Measurements from ENCODE around the gene PMM1.
"Not testable (repeated sequence)": the region's sequence is repeated elsewhere in the genome, so short reads cannot be mapped to it uniquely, and the experiment has no call there.

The PMM1 gene

GRCh38 chr22:41560095-41560471 is 29.6 kb downstream of the PMM1 start:
- Histone ChIP-seq H3K79me2 (ENCODE audit: insufficient read depth, low read length) (no peaks in the 10 kb centered on the region), H2AFZ (ENCODE audit: low read depth, low read length) (no peak overlapping the region), H3K9me3 (ENCODE audit: insufficient read depth, low read length, severe bottlenecking) (no peaks in the 10 kb centered on the region), H3K27me3 (ENCODE audit: insufficient read depth, low read length, poor library complexity) (peaks cover 20% of the 10 kb centered on the region), H3K9ac (ENCODE audit: low read depth, low read length) (no peak overlapping the region), H3K27ac (ENCODE audit: low read length) (no peak overlapping the region), H3K36me3 (ENCODE audit: insufficient read depth, low read length) (no peaks in the 10 kb centered on the region), H3K4me1 (ENCODE audit: insufficient read depth, low read length) (no peaks in the 10 kb centered on the region), H3K4me3 (ENCODE audit: low read depth in 1 of 2, low read length in 2 of 2) (no peak overlapping the region), H3K4me2 (ENCODE audit: insufficient read depth, low read length) (no peak overlapping the region), H4K20me1 (ENCODE audit: insufficient read depth, low read length) (0 out of 2 replicates have a peak, but pooled peaks cover 3% of the 10 kb centered on the region)
- TF ChIP-seq EZH2 (IDR thresholded peaks at IDR 0.05; ENCODE audit: borderline replicate concordance, low read depth, low read length, severe bottlenecking) (no peak), CTCF (IDR thresholded peaks at IDR 0.05; ENCODE audit: borderline replicate concordance, extremely low read depth, low read length, poor library complexity, severe bottlenecking) (no peak)
- ATAC-seq (ENCODE audit: insufficient read depth, low read depth) (no peak), DNase-seq (no peak)

- DNase-seq; H3K79me2 ChIP-seq (ENCODE audit: insufficient read depth, low read length); H2AFZ ChIP-seq (ENCODE audit: low read depth, low read length); H3K9me3 ChIP-seq (ENCODE audit: insufficient read depth, low read length, severe bottlenecking); H4K20me1 ChIP-seq (ENCODE audit: insufficient read depth, low read length); ATAC-seq (ENCODE audit: insufficient read depth, low read depth); H3K4me3 ChIP-seq (ENCODE audit: low read depth in 1 of 2, low read length in 2 of 2); H3K4me1 ChIP-seq (ENCODE audit: insufficient read depth, low read length); H3K27ac ChIP-seq (ENCODE audit: low read length); H3K36me3 ChIP-seq (ENCODE audit: insufficient read depth, low read length); H3K4me2 ChIP-seq (ENCODE audit: insufficient read depth, low read length); H3K9ac ChIP-seq (ENCODE audit: low read depth, low read length): not testable (repeated sequence)
- peaks cover 20% of the 10 kb centered on the region for H3K27me3 ChIP-seq (ENCODE audit: insufficient read depth, low read length, poor library complexity)
Observed at GRCh38 chr22:41558241-41558630, 31.4 kb downstream of the PMM1 start.

GRCh38 chr22:41557401-41558240 is 32.0 kb downstream of the PMM1 start:
- Histone ChIP-seq H3K4me2 (ENCODE audit: insufficient read depth, low read length) (no peak overlapping the region), H3K4me3 (ENCODE audit: low read depth in 1 of 2, low read length in 2 of 2) (no peak overlapping the region), H3K9ac (ENCODE audit: low read depth, low read length) (no peak overlapping the region), H3K4me1 (ENCODE audit: insufficient read depth, low read length) (no peaks in the 10 kb centered on the region), H3K27me3 (ENCODE audit: insufficient read depth, low read length, poor library complexity) (peaks cover 24% of the 10 kb centered on the region), H4K20me1 (ENCODE audit: insufficient read depth, low read length) (0 out of 2 replicates have a peak, but pooled peaks cover 3% of the 10 kb centered on the region), H3K9me3 (ENCODE audit: insufficient read depth, low read length, severe bottlenecking) (no peaks in the 10 kb centered on the region), H3K27ac (ENCODE audit: low read length) (no peak overlapping the region), H2AFZ (ENCODE audit: low read depth, low read length) (no peak overlapping the region), H3K79me2 (ENCODE audit: insufficient read depth, low read length) (no peaks in the 10 kb centered on the region), H3K36me3 (ENCODE audit: insufficient read depth, low read length) (no peaks in the 10 kb centered on the region)
- DNase-seq (no peak), ATAC-seq (ENCODE audit: insufficient read depth, low read depth) (no peak)
- TF ChIP-seq EZH2 (IDR thresholded peaks at IDR 0.05; ENCODE audit: borderline replicate concordance, low read depth, low read length, severe bottlenecking) (no peak), CTCF (IDR thresholded peaks at IDR 0.05; ENCODE audit: borderline replicate concordance, extremely low read depth, low read length, poor library complexity, severe bottlenecking) (no peak)

- Histone ChIP-seq H3K4me1 (ENCODE audit: insufficient read depth, low read length) (no peaks in the 10 kb centered on the region), H2AFZ (ENCODE audit: low read depth, low read length) (no peak overlapping the region), H3K79me2 (ENCODE audit: insufficient read depth, low read length) (no peaks in the 10 kb centered on the region), H3K27ac (ENCODE audit: low read length) (no peak overlapping the region), H3K9me3 (ENCODE audit: insufficient read depth, low read length, severe bottlenecking) (no peaks in the 10 kb centered on the region), H3K4me2 (ENCODE audit: insufficient read depth, low read length) (no peak overlapping the region), H3K36me3 (ENCODE audit: insufficient read depth, low read length) (no peaks in the 10 kb centered on the region), H3K27me3 (ENCODE audit: insufficient read depth, low read length, poor library complexity) (peaks cover 20% of the 10 kb centered on the region), H4K20me1 (ENCODE audit: insufficient read depth, low read length) (0 out of 2 replicates have a peak, but pooled peaks cover 3% of the 10 kb centered on the region), H3K4me3 (ENCODE audit: low read depth in 1 of 2, low read length in 2 of 2) (no peak overlapping the region), H3K9ac (ENCODE audit: low read depth, low read length) (no peak overlapping the region)
- DNase-seq = no peak
- TF ChIP-seq EZH2 (IDR thresholded peaks at IDR 0.05; ENCODE audit: borderline replicate concordance, low read depth, low read length, severe bottlenecking) (no peak), CTCF (IDR thresholded peaks at IDR 0.05; ENCODE audit: borderline replicate concordance, extremely low read depth, low read length, poor library complexity, severe bottlenecking) (no peak)
- ATAC-seq (ENCODE audit: insufficient read depth, low read depth) = no peak
Observed at GRCh38 chr22:41556561-41556960, 33.1 kb downstream of the PMM1 start.
